Measurements from ENCODE around the gene JPH3.

The JPH3 gene

DNA sequence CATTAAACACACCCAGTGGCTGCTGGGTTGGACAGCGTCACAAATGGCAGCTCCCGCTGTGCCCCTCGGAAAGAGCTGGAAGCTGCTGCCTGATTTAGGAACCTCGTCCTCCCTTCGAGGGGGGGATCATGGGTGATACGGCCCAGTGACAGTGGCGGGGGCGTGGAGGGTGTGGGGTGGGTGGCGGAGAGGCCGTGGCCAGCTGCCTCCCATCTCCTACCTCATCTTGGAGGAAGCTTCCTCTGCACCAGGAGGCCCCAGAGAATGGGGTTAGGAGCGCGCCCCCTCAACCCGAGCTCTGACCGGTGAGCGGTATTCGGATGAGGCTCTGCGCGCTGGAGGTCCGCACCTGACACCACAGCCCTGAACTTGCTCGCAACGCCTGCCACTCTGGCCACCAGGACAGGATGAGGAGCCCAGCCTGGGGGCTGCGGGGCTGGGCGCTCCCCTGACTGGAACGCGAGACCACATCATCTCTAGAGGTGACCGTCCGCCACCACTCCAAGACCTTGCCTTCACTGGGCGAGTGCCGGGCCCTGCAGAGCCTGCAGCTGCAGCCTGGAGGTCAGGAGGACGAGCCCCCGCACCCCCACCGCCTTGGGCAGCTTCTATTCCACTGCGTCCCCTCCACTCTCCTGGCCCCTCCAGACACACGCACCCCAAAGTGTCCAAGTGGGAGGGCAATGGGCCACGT is 82.5 kb downstream of the JPH3 start:
- DNase-seq, result no peak

DNA sequence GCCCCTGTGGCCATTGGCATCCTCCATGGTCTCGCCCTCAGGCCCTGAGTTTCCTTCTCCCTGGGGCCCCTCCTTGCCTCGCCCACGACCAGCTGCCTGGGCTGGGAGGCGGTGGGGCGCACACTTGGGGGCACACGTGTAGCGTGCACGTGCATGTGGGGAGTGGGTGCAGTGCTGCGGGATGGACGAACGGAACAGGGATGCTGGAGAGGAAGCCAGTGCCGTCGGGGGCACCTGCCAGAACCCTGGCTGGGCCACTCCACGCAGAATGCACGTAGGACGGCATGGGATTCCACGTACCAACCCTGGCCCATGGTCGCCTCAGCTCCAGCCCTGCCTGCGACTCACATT is 83.1 kb downstream of the JPH3 start:
- no peak for DNase-seq

DNA sequence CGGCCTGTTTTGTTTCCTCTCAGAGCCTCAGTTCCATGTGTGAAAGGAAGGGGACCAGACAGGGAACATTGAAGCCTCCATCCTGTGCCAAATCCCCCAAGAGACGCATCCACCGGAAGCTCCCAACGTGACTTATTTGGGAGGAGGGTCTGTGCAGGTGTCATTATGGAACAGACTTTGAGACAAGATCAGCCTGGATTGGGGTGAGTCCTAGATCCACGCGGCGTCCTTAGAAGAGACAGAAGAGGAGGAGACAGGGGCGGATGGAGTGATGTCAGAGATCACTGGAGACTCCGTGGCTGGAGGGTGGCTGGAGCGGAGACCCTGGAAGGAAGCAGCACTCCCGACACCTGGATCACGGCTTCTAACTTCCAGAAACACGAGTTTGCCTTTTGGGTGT is 83.5 kb downstream of the JPH3 start:
- DNase-seq, result no peak

DNA sequence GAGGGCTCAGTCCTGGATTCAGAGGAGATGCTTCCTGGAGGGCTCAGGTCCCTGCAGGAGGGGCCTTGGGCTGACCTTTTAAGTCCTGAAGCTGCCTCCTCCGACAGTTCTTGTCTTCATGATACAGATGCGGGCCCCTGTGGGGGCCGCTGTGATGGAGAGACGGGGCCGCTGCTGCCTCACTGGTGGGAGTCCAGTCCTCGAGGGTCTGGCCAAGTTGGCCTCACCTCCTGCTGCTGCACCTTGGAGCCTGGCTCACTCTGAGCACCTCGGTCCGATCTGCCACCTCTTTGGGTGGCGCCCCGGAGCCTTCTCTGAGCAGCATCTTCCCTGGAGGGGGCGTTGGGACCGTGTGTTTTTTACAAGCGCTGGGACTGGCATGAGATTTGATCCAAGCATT is 84.4 kb downstream of the JPH3 start:
- no peak for DNase-seq

DNA sequence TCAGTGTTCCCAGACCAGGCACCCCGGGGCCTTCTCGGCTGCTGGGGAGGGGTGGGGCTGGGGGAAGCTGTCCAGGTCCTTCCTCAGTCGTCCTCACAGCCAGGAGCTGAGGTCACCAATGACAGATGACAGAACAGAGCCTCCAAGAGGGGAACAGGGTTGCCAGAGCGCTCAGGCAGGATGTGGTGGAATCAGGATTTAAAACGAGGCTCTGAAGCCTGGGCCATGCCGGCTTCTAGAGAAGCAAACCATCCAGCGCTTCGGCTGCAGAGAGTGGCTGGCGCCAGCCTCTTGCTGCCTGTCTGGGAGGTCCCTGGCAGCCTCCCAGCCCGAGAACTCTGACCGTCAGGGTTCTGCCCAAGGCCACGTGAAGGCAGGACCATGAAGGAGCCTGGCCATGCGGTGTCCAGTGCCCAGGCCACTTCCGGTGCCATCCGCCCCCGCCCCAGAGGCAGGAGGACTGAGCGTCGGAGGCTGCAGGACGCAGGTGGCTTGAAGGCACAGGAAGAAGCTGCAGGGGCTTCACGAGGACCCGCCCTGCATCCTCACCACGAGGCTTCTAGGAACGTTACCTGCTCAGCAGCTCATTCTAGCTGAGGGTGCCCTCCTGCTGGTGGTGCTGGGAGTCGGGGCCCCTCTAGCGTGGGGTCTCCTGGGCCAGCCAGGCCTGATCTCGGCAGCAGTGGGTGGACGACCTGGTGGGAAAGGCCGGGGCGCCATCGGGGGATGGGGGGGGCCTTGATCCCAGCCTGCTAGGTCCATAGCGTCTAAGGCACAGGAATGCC is 85.0 kb downstream of the JPH3 start:
- no peak for DNase-seq

DNA sequence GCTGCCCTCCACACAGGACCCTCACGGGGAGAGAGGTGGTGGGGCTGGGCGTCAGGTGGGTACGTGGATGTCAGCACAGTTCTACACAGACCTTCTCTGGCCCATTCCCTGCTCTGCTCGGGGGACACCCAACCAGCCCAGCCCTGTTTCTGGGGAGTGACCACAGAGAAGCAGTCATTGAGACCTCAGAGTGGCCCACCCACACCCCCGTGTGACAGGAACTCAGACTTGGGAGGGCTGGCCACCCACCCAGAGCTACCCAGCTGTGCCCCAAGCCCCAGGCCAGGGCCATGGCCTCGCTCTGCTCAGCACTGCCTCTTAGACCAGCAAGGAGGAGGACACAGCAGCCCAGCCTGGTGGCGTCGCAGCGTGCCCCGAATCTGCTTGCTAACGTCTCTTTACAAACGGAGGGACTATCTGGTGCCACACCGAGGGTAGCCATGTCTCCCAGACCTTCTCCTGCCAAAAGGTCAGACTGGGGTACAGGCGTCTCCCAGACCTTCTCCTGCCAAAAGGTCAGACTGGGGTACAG is 85.8 kb downstream of the JPH3 start:
- no peak for DNase-seq

DNA sequence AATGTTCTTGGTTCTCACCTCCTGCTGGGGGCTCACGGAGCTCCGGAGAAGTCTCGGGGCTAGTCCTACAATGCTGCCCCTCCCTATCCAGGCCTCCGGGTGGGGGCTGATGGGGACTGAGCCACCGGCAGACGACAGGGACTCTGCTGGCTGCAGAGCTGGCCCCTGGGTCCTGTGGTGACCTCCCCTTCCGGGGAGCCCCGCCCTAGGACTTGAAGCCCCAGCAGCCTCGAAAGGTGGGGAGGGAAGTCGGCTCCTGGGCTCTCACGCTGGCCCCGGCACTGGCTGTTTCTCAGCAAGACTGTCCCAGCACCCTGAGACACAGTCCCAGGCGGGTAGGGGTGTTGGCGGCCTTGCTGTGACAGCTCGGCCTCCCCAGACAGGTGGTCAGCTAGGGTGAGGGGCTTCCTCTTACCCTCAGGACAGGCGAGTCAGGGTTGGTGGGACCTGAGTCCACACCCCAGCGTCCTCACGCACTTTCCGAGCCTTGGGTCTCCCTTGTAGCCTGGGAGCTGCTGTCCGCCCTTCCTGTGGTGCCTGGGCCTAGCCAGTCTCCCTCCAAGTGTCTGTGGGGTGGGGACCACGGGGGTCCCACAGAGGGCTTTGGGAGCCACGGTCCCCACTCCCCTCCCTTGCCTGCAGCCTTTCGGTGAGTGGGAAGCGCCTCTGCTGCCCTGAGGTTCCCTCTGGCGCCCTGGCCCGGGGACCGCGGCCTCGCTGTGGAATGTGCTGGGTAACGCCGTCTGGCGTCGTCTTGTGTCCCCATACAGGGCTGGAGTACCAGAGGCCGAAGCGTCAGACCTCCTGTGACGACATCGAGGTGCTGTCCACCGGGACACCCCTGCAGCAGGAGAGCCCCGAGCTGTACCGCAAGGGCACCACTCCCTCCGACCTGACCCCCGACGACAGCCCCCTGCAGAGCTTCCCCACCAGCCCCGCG is 86.8 kb downstream of the JPH3 start:
- DNase-seq, result no peak

DNA sequence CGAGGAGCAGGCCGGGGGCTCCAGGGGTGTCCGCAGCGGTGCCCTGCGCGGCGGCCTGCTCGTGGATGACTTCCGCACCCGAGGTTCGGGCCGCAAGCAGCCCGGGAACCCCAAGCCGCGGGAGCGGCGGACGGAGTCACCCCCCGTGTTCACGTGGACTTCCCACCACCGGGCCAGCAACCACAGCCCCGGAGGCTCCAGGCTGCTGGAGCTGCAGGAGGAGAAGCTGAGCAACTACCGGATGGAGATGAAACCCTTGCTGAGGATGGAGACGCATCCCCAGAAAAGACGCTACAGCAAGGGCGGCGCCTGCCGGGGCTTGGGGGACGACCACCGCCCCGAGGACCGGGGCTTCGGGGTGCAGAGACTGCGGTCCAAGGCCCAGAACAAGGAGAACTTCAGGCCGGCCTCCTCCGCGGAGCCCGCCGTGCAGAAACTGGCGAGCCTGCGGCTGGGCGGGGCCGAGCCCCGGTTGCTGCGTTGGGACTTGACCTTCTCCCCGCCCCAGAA is 87.7 kb downstream of the JPH3 start:
- DNase-seq, result no peak

DNA sequence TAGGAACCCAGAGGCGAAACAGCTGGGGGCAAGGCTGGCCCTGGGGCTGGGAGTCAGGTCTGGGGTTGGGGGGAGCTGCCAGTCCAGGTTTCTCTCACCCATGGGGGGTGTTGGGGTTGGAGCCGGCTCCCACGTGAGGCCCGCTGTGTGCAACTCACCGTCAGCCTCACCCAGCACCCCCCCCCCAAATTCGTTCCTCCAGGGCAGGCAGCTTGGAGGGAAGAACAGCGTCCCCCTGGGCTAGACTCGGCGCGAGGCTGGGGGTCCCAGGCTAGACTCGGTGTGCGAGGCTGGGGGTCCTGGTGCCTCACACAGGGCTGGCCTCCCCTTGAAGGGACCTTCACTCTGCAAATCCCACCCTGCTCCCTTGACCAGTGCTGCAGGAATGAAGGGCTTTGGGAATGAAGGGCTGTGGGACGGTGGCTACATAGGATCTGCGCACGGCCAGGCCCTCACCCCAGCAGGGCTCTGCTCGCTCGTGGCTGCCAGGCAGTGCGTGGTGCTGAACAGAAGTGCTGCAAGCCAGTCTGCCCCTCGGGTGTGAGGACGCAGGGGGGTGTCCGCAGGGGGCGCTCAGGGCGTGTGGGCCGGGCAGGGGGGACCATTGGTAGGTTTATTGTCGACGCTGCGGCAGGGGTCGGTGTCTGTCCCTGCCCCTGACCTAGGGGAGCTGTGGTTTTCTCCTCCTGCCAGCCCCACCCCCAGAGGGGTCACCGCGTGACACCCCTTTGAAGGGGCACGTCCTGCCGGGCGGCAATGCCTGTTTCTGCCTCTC is 88.8 kb downstream of the JPH3 start:
- no peak for DNase-seq

DNA sequence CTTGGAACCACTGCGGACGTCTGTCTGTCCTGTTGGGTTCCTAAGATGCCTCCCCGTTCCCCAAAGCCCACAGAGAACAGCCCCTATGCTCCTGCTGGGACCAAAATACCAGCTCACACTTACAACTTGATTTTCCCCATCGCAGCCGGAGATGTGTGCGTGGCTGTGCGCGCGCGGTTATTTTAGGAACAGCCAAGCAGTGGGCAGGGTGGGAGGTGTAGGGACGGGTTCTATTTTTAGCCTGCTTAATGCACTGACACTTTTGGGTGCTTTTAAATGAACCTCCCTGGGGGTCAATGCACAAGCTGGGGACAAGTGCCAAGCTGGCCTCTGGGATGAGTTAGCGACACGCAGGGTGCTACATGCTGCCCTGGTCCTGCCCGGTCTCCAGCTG is 89.4 kb downstream of the JPH3 start:
- DNase-seq, result no peak

DNA sequence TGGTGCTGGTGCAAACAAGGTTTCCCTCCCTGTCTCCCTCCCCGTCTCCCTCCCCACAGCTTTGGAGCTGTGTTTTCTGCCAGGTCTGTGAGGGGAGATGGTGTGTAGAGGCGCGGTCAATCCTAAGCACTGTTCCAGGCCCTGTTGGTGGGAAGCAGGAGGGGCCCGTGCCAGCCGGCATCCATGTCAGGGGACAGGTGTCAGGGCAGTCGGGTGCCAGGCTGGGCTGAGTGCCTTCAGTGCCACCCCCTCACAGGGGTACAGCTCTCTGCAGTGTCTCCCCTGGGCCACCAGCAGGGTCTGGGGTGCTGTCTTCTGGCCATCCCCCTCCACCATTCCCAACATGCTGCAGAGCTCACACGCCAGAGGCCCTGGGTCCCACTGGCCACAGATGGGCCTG is 89.9 kb downstream of the JPH3 start:
- no peak for DNase-seq

DNA sequence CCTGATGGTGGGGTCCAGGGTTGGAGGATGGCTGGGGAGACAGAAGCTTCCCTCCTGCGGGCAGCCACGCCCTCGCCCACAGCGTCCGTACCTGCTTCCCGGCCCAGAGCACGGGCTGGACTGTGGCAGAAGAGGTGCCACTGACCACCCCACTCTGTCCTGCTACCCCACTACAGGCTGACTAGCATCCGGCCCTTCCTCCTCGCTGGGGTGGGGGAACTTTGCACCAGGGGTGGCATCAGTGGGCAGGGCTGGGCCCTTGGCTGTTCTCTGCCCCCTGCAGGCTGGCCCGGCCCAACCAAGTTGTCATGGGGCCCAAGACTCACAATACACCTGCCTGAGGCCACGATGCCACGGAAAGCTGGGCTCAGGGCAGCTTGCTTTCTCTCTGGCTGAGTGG is 90.4 kb downstream of the JPH3 start:
- no peak for DNase-seq

DNA sequence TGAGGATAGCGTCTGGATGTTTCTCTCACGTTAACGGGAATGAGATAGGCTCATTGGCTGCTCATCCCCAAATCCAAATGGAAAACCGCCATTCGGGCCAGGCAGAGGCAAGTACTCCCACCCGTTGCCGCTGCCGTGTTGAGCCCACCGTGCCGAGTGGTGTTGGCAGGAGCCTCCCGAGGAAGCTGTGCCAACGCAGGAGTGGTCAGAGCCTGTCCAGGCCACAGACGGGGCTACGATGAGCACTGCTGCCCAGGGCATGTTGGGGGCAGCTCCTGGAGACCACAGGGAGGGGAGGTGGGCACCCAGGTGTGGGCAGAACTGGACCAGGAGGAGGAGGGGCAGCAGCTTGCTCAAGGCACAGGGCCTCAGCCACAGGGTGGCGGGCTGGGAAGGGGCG is 91.5 kb downstream of the JPH3 start:
- DNase-seq, result no peak

DNA sequence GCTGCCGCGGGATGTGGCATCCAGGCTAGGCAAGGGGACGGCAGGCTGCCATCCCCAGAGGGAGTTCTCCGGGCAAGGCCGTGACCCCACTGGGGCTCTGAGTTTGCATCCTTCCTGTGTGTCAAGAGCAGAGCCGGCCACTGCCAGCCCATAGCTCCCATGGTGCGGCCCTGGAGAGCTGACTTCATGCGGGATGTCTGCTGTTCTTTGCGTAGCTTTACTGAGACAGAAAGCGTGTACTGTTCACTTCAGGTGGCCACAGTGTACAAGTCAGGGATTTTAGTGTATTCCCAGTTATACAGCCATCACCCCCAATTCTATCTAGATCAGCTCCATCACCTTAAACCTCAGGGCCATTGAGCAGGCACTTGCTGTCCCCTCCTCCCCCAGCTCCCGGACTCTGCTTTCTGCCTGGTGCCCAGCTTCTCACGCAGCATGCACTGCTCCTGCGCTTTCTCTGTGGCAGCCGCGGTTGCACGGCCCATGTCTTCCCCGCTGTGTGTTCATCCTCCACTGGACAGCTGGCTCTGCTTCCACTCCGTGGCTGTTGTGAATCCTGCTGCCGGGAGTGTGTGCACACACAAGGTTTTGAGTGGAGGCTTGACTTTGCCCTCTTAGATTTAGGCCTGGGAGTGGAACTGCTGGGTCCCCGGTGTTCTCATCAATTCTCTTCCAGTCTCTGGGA is 92.3 kb downstream of the JPH3 start:
- no peak for DNase-seq

DNA sequence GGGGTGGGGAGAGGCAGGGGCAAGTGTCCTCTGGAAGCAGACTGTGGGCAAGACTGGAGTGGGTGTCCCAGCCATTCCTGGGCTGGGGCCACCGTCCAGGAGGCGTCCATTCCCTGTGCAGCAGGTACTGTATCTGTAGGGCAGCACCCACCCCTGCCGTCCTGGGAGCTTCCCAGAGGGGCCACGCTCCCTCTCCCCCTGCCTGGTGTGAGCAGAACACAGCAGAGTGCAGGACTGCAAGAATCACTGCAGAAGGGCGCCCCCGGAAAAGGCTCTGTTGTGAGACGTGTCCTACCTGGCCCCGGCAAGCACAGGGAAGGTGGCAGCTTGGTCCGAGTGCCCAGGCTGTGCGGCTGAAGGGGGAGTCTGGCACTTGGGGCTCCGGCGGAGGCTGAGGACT is 93.2 kb downstream of the JPH3 start:
- DNase-seq, result no peak

DNA sequence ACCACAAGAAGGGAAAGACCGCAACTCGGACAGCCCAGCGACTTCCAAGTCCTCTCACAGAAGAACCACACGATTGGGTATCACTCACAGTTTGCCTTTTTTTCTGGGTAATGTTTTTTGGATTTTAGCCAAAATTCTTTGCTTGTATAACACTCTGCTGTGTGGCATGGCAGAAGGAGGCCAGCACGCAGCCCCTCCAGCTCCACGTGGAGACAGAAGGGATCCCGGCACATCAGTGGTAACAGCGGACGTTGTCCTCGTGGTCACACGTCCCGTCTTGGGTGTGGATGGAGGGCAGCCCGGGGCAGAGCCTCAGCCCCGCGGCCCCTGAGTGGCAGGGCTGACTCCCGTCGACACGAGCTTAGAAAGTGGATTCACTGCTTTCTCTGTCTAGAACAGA is 94.4 kb downstream of the JPH3 start:
- DNase-seq, result no peak

DNA sequence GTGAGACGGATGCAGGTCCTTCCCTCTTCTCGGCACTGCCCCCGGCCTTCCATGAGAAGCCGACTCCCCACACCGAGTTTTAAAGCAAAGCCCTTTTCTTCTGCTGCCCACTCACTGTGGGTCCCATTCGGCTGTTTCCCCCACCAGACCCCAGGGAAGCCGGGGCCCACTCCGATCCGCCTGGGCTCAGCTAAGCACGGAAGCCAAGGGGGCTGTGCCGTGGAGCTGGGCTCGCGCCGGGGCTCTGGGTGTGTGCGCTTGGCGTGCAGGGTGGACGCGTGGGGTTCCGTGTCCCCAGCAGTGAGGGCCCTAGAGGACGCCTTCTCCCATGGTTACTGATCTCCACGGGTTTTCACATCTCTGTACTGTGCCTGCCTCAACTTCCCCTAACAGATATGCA is 94.9 kb downstream of the JPH3 start:
- DNase-seq, result no peak

DNA sequence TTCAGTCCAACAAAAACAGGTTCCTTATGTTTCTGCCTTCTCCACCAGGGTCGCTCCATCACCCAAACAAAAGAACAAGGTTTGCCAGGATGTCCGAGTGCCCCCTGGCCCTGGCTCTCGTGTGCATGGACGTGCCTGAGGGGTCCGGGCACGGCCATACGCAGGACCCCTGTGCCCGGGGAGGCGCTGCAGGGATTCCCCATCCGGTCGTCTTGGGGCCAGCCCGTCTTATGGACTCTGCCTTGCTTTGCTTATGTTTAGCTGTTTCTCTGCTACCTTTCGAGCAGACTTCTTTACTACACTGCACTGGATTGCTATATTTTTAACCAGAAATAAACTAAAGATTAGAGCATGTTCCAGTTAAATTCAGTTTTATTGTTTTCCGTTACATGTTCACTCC is 95.5 kb downstream of the JPH3 start:
- DNase-seq, result no peak

DNA sequence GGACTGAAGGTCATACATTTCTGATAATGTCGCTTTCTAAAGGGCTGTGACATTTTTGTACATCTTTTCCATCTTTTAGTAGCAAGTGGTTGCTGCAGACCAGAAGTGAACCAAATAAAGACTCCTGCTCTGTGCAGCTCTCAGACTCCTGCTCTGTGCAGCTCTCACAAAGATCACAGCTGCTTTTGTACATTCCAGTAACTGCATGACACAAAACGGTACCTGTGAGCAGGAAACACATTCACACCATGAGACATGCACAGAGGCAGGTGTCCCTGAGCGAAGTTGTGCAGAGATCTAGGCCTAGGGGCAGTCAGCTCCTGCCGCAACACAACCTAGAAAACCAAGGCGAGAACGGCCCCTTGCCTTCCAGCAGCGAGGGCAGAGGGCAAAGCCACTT is 95.9 kb downstream of the JPH3 start:
- DNase-seq, result no peak

DNA sequence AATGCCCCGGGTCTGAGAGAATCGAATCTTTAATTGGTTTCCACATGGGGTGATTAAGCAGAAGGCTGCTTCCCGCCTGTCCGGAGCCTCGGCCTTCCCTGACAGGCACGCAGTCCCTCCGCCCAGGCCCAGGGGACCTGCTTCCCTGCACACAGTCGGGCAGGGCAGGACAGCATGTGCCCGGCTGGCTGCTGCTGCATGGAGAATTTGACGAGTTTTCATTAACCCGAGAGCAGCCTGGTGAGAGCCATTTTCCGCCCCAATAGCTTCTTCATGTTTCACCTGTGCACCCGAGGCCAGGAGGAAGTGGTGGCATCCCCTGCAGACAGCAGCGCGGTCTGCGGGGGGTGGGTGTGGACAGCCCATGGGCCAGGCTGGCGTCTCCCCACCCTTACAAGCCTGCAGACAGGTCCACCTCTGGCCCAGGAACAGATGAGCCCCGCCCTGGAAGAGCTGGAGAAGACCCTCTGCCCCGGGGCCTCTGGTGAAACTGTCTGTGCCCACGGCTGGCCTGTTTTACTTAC is 96.4 kb downstream of the JPH3 start:
- DNase-seq, result no peak

DNA sequence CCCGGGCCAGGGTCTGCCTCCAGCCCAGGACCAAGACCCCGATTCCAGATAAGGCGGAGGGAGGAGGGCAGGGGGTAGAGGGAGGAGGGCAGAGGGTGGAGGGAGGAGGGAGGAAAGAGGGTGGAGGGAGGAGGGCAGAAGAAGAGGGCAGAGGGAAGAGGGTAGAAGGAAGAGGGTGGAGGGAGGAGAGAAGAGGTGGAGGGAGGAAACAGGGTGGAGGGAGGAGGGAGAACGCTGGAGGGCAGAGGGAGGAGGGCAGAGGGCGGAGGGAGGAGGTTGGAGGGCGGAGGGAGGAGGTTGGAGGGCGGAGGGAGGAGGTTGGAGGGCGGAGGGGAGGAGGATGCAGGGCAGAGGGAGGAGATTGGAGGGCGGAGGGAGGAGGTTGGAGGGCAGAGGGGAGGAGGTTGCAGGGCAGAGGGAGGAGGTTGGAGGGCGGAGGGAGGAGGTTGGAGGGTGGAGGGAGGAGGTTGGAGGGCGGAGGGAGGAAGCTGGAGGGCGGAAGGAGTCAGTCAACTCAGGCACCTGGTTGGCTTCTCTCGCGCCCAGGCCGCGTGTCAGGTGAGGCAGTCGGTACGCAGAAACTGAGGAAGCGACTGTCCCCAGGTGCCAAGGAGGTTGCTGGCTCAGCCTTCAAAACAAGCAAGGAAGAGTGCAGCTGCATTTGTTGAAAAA is 98.2 kb downstream of the JPH3 start:
- no peak for DNase-seq

Data from NCI-H187 treated with DMSO at 0.1 percent for 48 hours (cell line).